NCI-H2029 treated with DMSO at 0.1 percent for 48 hours (cell line): ENCODE results near the gene STIM1.
"Not testable (repeated sequence)": the region's sequence is repeated elsewhere in the genome, so short reads cannot be mapped to it uniquely, and the experiment has no call there.

Source experiments
- DNase-seq: peaks from one replicate; lab custom pipeline; 2025; lab: John Stamatoyannopoulos, UW

Gene STIM1

DNA sequence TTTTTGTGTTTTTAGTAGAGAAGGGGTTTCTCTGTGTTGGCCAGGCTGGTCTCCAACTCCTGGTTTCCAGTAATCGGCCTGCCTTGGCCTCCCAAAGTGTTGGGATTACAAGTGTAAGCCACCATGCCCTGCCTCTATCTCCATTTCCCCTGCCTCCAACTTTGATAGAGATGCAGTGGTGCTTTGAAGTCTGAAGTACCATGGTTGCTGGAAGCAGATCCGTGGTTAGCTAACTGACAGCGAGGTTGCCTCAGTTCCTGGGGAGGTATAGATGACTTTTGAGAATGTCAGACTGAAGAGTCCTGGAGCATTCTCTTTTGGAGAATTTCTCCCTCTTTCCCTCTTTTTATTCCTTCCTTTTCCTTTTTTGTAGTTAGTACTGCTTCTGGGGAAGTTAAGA is 127.6 kb downstream of the STIM1 start:
- DNase-seq = no peak

DNA sequence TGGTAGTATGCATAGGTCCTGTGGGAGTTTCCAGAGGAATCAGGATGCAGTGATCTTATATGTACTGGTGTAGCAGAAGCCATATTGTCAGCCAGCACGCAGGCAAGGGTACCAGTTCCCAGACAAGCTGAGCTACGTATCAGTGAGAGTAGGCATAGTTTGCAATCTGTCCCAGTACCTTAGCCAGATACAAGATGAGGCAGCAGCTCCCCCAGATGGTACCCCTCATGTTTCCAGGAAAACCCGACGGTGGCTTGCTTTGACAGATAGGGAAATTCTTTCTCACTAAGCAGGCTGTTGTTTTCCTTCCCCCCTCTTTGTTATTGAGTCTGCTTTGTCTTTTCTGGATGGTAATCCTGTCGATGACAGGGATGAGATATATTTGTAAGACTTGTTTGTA is 129.4 kb downstream of the STIM1 start:
- DNase-seq = no peak

DNA sequence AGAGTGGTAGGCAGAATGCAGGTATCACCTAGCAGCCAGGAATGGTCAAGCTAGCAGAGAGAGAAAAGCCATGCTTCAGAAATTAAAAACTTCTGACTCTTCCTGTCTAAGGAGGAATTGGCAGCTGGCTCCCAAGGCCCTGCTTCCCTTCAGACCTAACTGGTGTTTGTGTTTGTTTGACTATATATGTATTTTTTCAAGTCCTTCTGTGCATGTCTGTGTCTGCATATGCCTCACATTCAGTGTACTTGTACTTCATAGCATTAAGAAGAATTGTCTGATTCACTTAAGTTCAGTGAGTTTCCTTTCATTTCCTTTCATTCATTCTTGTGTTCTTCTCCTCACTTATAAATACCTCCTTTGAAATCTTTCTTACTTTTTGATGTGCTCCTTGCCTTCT is 130.2 kb downstream of the STIM1 start:
- no peak for DNase-seq

DNA sequence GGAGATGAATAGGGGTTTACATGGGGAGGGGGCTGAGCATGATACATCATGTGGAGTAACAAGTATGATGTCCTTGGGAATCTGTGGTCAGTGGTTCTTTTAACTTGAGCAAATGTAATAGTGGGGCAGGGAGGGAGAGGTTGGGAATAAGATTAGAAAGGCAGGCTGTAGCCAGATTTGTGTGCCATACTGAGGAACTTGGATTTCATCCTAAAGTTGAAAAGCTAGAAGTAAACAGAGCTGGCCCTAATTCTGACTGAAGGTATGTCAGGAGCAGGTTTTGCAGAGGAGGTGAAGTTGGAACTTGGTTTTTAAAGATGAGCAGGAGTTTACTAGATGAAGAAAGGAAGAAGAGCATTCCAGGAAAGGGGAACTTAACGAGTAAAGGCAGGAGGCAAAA is 130.8 kb downstream of the STIM1 start:
- DNase-seq = no peak

DNA sequence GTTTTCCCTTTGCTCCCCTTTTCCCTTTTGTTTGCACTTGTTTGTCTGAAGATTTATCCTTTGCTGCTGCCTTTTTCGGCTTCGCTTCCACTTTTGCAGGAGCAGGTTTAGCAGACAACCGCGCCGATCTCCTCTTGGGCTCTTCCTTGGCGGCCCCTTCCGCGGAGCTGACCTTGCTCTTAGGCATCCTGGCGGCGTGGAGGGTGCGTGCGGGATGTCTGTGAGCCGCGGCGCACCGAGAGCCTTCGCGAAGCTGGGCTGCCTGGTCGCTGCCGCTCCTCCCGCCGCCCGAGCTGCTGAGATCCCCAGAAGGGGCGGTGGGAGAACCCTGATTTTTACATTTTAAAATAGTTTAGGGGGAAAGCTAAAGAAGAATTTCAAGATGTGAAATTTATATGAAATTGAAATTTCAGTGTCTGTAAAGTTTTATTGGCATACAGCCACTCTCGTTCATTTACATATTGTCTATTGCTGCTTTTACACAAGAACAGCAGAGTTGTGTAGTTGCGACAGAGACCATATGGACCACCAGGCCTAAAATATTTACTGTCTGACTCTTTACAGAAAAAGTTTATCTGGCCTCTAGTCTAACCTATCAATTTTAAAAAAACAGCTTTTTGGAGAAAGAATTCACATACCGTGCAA is 133.9 kb downstream of the STIM1 start:
- no peak for DNase-seq

DNA sequence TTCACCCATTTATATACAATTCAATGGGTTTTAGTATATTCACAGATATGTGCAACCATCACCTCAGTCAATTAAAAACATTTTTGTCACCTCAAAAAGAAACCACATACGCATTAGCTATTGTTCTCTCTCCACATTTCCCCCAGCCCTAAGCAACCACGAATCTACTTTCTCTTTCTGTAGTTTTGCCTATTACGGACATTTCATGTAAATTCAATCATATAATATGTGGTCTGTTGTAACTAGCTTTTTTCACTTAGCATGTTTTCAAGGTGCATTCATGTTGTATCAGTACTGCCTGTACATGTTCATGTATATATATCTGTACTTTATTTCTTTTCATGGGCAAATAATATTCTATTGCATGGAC is 134.4 kb downstream of the STIM1 start:
- DNase-seq = no peak

DNA sequence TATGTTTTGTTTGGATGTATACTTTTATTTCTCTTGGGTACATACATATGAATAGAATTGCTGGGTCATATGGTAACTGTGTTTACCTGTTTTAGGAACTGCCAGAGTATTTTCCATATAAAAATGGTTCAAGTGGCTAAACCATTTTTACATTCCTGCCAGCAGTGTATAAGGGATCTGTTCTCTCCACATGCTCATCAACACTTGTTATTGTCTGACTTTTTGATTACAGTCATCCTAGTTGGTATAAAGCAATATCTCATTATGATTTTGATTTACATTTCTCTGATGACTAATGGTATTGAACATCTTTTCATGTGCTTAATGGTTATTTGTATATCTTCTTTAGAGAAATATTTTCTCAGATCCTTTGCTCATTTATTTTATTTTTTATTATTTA is 134.9 kb downstream of the STIM1 start:
- DNase-seq = no peak

DNA sequence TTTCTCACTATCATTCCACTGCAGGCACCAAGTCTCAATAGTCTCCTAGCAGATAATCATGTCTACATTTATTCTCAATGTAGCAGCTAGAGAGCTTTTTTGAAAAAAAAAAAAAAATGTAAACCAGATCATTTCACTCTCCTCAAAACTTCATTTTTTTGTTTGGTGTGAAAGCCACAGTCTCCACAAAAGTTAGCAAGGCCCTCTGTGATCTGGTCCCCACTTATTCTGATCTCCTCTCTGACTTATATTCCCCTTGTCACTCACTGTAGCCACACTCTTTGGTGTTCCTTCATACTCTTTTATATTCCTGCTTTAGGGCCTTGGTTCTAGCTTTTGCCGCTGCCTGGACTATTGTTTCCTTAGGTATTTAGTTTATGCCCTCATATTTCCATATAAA is 137.5 kb downstream of the STIM1 start:
- no peak for DNase-seq

DNA sequence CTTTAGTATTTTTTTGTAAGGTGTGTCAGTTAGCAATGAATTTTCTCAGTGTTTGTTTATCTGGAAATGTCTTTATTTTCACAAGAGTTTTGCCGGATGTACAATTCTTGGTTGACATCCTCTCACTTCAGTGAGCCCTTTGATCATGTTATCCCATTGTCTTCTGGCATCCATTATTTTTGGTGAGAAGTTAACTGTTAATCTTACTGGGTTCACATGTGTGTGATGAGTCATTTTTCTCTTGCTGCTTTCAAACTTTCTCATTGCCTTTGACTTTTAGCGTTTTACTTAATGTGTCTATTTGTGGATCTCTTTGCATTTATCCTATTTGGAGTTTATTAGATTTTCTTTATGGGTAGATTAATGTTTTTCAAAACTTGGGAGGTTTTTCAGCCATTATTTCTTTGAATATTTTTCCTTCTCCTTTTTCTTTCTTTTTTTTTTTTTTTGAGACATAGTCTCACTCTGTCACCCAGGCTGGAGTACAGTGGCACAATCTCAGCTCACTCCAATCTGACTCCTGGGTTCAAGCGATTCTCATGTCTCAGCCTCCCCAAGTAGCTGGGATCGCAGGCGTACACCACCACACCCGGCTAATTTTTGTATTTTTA is 138.7 kb downstream of the STIM1 start:
- no peak for DNase-seq

DNA sequence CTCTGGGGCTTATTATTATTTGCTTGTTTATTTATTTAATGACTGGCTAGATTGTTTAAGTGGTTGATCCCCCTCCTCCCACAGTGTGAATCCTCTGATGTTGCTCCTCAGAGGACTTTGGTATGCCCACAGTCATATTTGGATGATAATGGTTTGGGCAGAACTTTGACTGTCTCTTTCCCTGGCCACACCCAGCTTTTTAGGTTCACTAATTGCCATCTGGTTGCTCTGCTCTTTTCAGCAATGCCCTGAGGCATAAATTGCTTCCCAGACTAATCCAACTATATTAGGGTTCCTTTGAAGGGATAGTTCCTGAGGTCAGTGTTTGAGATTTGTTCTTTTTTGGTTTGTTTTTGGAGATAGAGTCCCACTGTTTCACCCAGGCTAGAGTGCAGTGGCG is 139.8 kb downstream of the STIM1 start:
- DNase-seq = no peak

DNA sequence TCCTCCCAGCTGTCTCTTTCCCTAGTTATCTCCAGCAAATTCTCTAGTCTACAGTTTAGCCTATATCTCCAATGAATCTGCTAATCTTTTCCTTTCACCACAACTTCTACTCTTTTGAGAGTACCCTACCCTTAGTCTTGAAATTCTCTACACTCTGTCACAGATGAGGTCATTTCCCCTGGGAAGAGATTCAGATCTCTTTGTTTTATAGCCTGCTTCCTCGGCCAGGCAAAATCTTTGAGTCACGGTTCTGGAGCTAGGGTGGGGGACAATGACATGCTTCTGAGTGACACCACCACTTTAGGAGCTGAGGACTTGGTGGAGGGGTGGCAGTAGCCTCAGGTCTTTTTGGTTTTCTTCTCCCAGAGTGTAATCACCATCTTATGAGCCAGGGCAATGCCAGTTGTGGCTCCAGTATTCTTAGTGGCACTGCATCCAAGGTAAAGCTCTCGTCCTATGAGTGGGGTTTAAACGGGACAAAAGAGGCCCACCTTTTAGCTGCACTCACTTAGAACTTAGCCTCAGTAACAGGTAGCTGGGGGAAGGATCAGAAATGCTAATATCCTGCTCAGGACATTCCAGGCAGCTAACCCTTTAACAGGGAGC is 140.6 kb downstream of the STIM1 start:
- no peak for DNase-seq

DNA sequence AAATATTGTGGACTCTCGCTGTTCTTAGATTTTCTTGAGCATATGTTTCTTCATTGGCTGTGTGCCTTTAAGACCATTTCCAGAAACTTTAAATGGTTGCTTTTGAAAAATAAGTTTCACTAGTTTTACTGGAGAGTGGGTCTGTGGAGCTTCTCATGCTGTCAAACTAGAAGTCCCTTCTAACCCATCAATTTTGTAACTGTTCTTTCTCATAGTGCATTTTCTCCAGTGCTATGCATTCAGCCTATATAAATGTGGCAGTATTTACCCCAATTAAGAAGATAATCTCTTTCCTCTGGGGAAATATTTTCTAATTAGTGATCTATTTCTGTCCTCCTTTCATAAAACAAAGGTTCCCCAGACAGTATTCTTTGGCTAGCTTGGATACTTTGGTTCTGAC is 141.2 kb downstream of the STIM1 start:
- no peak for DNase-seq

DNA sequence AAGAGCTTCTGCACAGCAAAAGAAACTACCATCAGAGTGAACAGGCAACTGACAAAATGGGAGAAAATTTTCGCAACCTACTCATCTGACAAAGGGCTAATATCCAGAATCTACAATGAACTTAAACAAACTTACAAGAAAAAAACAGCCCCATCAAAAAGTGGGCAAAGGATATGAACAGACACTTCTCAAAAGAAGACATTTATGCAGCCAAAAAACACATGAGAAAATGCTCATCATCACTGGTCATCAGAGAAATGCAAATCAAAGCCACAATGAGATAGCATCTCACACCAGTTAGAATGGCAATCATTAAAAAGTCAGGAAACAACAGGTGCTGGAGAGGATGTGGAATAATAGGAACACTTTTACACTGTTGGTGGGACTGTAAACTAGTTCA is 149.3 kb downstream of the STIM1 start:
- DNase-seq = not testable (repeated sequence)

DNA sequence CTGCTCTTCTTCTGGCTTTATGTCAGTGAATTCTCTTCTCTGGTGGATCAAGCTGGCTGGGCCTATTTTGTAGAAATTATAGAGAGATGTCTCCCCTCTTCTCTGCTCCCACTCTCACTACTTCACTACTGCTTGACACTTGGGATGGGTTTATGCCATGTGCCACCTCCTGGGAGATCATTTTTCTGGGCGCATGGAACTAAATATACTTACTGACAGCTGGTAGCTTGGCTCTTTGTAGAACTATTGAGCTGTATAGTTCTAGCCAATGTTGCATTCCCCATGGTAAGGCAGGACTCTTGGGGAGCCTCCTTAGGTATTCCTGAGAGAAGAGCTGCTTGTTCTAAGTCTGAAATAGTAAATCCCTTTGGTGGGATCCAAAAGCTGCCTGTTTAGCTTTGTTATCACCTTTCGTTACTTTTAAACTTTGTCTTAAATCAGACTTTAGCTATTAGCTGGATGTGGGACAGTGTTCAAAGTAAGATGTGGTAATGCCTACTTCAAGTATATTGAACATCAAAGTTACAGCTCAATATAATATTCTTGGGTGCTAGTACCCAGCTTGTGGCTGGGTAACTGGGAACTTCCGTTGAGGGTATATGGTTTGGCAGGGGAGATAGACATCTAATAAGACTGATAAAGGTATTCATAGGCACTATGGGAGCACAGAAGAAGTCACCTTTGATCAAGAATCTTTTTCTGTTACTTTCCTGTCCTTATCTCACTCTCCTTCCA is 151.6 kb downstream of the STIM1 start:
- no peak for DNase-seq

DNA sequence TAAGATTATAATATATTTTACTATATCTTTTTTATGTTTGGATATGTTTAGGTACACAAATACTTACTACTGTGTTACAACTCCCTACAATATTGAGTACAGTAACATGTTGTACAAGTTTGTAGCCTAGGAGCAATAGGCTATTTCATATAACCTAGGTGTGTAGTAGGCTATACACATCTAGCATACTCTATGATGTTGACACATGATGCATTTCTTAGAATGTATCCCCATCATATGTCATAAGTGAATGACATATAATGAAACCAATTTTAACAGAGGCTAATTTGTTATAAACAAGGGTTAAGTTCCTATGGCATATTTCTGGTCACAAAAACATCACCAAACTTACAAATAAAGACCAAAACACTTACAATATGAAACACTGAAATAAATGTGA is 152.7 kb downstream of the STIM1 start:
- DNase-seq = no peak

DNA sequence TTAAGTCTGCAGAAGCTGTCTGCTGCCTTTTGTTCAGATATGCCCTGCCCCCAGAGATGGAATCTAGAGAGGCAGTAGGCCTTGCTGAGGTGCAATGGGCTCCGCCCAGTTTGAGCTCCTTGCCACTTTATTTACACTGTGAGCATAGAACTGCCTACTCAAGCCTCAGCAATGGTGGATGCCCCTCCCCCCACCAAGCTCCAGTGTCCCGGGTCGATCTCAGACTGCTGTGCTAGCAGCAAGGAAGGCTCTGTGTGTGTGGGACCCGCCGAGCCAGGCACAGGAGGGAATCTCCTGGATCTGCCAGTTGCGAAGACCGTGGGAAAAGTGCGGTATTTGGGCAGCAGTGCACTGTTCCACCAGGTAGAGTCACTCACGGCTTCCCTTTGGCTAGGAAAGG is 161.1 kb downstream of the STIM1 start:
- DNase-seq = not testable (repeated sequence)

DNA sequence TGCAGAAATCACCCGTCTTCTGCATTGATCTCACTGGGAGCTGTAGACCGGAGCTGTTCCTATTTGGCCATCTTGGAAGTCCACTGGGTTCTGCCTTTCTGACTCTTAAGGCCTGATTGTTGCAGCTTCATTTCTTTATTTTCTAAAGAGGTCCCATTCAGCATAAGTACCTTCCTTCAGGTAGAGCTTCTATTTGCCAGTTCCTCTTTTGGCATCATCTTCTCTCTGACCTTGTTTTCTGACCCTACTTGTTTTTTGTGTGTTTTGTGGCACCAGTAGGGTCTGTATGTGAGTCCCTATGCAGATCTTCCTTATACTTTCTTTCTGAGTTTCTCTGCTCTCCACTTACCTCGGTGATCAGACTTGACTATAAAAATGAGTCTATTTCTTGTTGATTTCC is 161.7 kb downstream of the STIM1 start:
- no peak for DNase-seq

DNA sequence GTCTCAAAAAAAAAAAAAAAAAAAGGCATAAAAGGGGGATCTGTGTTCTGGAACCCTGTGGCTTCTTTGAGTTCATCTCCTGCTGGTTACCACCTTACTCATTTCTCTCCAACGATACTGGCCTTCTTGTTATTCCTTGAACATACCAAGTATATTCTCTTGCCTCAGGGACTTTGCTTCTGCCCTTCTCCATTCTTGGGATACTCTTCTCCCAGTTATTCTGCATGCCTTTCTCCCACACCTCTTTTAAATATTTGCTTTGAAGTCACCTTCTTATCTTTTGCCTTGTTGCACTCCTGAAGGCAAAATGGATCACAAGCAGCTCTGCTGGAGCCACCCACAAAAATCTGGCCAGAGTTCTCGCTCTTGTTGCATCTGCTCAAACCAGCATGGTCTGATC is 163.2 kb downstream of the STIM1 start:
- no peak for DNase-seq

DNA sequence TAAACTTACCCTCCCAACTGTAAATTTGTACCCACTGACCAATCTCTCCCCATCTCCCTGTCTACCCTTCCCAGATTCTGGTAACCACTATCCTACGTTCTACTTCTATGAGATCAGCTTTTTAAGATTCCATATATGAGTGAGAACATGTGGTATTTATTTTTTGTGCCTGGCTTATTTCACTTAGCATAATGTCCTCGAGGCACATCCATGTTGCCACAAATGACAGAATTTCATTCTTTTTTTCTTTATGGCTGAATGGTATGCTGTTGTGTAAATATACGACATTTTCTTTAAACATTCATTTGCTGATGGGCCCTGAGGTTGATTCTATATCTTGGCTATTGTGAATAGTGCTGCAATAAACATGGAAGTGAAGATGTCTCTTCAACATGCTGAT is 164.4 kb downstream of the STIM1 start:
- no peak for DNase-seq

DNA sequence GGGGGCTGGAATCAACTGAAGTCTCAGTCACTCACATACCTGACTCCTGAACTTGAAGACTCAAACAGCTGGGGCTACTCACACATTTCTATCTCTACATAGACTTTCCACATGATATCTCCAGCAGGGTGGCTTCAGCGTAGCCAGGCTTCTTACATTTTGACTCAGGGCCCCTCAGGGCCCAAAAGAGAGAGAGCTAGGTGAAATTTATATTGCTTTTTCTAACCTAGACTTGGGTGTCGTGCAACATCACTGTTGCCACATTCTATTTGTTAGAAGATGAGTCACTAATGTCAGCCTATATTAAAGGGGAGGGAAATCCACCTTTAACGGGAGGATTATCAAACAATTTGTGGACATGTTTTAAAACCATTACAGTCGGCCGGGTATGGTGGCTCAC is 167.2 kb downstream of the STIM1 start:
- DNase-seq = no peak

DNA sequence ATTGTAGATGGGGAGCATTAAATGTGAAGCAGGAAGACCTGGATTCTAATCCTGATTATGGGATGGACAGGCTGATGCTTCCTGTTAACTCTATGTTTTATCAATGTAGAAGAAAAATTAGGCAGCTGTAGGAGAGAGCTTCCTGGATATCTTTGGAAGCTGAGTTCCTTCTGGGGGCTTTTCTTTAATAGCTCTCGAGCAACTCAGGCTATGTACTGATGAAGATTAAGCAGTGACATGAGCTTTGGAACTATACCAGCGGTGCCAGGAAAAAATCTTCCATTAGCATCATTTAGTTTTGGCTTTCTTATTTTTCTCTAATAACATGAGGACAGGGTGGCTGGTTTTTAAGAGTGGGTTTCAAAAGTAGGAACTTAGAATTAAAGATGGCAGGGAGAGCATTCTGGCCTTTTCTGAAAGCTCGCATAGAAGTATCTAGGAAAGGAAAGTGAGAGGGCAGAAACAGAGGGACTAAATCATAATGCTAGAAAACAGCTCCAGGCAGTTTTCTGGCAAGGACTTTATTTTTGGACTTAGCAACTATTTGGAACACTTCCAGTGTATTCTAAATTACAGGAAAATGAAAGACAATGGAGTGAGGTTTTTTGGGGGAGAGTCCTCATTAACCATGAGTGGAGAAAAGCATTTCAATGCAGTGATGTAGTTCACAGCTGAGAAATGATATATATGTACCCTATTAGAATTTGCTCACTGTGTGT is 169.9 kb downstream of the STIM1 start:
- no peak for DNase-seq

DNA sequence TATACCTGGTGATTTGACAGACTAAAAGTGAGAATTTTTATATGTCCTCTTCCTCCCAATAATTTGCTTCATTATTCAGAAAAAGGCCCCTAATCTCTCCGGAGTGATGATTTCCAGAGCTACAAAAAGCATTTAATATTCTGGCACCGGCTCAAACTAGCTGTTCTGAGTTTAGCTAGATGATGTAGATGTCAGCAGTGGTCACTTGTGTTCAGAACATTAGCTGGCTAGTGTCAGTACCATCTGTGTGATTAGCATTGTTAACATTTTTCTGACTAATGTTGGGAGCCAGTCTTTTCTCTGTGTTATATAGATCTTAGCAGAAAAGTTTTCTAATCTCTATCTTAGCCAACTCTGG is 170.5 kb downstream of the STIM1 start:
- DNase-seq = no peak

DNA sequence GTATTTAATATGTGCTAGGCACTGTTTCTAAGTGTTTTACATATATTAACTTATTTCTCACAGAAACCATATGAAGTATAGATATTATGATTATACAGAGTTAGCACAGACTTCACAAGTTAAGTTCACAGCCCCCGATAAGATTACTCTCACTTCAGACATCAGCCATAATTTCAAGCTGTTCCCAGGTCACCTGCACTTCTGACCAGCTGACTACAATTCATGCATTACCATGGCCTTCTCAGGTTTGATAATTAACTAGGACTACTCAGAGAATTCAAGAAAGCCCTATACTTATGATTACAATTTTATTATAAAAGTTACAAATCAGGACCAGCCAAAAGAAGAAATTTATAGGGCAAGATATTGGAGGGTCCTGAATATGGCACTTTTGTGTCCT is 170.9 kb downstream of the STIM1 start:
- DNase-seq = no peak
